Fibroblast of lung (primary cell): Measurements from ENCODE around the gene SIRT5.

Experiments
- EZH2 ChIP-seq: IDR thresholded peaks from 2 replicates; pipeline ENCODE4 v1.5.1; 2012; ENCODE audit warnings: low read length, control low read depth, mild to moderate bottlenecking; ENCODE audit errors: missing control alignments
- TF ChIP-seq, protein P1 (sequence below), 2 donors: IDR thresholded peaks in 1 of 2; conservative IDR thresholded peaks in 1 of 2; 1 replicate in 1 of 2; 2 replicates in 1 of 2; pipeline ENCODE4 v1.5.1; 2011 to 2012; ENCODE audit warnings: low read length in 2 of 2, control low read depth in 1 of 2, inconsistent platforms in 1 of 2, low read depth in 1 of 2, mild to moderate bottlenecking in 1 of 2

DNA sequence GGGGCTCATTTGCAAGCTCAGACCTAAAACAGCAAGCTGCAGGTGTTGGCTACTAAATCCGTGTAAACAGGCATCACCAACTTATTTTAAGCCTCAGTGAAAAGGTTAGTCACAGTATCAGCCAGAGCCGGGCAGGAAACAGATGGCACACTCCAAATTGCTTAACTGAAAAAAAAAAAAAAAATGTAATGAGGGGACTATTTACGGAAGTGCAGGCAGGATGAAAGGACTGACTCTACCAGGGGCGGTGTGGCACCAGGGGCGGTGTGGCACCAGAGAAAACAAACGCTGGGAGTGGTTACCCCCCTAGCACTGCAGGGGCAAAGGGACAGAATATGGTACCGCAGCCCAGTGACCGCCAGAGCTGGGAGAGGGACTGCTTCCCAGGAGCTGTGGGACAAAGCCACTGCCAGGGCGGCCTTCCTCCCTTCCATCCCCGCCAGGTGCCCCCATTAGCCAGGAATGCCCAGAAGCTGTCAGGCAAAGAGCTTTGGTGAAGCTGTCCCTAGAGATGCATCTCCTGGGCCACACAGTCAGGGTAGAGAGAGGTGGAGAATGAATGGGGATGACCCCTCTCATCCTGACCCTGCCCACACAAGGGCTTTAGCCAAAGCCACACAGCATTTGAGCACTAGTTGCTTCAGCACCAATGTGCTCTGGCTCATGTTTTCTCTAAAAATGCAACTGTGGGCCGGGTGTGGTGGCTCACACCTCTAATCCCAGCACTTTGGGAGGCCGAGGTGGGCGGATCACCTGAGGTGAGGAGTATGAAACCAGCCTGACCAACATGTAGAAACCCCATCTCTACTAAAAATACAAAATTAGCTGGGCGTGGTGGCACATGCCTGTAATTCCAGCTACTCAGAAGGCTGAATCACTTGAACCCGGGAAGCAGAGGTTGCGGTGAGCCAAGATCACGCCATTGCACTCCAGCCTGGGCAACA lies 47.4 kb upstream of the SIRT5 start:
- TF ChIP-seq, protein P1, sequence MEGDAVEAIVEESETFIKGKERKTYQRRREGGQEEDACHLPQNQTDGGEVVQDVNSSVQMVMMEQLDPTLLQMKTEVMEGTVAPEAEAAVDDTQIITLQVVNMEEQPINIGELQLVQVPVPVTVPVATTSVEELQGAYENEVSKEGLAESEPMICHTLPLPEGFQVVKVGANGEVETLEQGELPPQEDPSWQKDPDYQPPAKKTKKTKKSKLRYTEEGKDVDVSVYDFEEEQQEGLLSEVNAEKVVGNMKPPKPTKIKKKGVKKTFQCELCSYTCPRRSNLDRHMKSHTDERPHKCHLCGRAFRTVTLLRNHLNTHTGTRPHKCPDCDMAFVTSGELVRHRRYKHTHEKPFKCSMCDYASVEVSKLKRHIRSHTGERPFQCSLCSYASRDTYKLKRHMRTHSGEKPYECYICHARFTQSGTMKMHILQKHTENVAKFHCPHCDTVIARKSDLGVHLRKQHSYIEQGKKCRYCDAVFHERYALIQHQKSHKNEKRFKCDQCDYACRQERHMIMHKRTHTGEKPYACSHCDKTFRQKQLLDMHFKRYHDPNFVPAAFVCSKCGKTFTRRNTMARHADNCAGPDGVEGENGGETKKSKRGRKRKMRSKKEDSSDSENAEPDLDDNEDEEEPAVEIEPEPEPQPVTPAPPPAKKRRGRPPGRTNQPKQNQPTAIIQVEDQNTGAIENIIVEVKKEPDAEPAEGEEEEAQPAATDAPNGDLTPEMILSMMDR (conservative IDR thresholded peaks at IDR 0.05 in 1 of 2, IDR thresholded peaks at IDR 0.05 in 1 of 2; ENCODE audit: low read depth in 1 of 2, low read length in 2 of 2) = no peak
- no peak for TF ChIP-seq EZH2
